ENCODE measurements around the gene TUBA3E.
"Not testable (repeated sequence)": the region's sequence is repeated elsewhere in the genome, so short reads cannot be mapped to it uniquely, and the experiment has no call there.

The TUBA3E gene

GRCh38 chr2:130169896-130170295 is 28.3 kb downstream of the TUBA3E start:
- TF ChIP-seq, protein P1, sequence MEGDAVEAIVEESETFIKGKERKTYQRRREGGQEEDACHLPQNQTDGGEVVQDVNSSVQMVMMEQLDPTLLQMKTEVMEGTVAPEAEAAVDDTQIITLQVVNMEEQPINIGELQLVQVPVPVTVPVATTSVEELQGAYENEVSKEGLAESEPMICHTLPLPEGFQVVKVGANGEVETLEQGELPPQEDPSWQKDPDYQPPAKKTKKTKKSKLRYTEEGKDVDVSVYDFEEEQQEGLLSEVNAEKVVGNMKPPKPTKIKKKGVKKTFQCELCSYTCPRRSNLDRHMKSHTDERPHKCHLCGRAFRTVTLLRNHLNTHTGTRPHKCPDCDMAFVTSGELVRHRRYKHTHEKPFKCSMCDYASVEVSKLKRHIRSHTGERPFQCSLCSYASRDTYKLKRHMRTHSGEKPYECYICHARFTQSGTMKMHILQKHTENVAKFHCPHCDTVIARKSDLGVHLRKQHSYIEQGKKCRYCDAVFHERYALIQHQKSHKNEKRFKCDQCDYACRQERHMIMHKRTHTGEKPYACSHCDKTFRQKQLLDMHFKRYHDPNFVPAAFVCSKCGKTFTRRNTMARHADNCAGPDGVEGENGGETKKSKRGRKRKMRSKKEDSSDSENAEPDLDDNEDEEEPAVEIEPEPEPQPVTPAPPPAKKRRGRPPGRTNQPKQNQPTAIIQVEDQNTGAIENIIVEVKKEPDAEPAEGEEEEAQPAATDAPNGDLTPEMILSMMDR (IDR thresholded peaks at IDR 0.05; ENCODE audit: insufficient read depth, low read length, missing control alignments): no peak
- POLR2A ChIA-PET: interaction anchor here (1.0 to 1.5 kb wide), 2 partner anchors 9 to 12 kb away, joined by 6 to 10 read pairs; partner anchors contain the start of gene SMPD4
- DNase-seq (ENCODE audit: low read depth, low spot score): no peak
- CTCF ChIA-PET: interaction anchor here (1.5 to 2.4 kb wide), 2 partner anchors 12 to 163 kb away, joined by 4 to 13 read pairs; partner anchors contain the start of genes MZT2B and SMPD4
- no peak overlapping the region for H3K4me3 ChIP-seq (ENCODE audit: low read depth, low read length)

DNA sequence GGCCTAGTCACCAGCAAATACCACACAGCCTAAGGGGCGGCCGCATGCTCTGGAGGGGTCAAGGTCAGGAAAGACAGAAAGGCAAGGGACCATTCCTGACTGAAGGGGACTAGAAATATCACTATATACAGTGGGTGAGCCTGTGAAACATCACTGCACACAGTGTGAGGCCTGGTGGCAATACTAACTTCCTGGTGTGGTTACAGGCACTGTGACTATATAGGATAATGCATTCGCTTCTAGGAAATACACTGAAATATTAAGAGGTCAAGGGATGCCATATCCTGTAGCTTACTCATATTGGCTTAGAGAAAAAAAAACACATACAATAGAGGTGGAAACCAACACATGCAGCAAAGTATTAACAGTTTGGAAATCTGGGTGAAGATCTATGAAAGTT is 29.1 kb downstream of the TUBA3E start:
- DNase-seq (ENCODE audit: low read depth, low spot score); H3K4me3 ChIP-seq (ENCODE audit: low read depth, low read length); CTCF ChIA-PET: not testable (repeated sequence)
- POLR2A ChIA-PET: interaction anchor here (1.0 kb wide), 1 partner anchor 12 kb away, joined by 6 read pairs; the partner anchor contains the start of gene SMPD4

DNA sequence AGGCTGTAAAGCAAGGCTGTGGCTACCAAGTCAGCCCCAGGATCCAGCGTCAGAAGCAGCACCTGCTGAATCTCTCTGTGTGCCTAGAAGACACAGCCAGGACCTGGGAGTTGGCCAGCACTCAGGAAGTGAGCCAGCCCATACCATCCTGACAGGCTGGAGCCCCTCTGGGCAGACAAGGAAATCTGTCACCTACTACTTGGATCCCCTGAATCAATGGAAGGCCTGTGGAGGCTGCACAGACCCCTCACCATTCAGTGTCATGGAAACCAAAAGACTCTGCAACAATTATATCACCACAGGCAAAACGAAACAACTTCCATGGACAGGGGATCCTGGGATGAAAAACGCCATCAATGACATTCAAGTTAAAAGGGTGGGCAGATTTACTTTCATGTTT is 31.6 kb downstream of the TUBA3E start:
- H3K4me3 ChIP-seq (ENCODE audit: low read depth, low read length); DNase-seq (ENCODE audit: low read depth, low spot score); CTCF ChIA-PET: not testable (repeated sequence)
- POLR2A ChIA-PET: interaction anchor here (0.7 kb wide), 1 partner anchor 175 kb away, joined by 3 read pairs; a partner anchor contains a TSS

GRCh38 chr2:130165293-130166016 is 32.8 kb downstream of the TUBA3E start:
- no peak overlapping the region for H3K4me3 ChIP-seq (ENCODE audit: low read depth, low read length)
- CTCF ChIA-PET: no interaction called here
- POLR2A ChIA-PET: no interaction called here
- TF ChIP-seq, protein P1 (IDR thresholded peaks at IDR 0.05; ENCODE audit: insufficient read depth, low read length, missing control alignments): no peak
- DNase-seq (ENCODE audit: low read depth, low spot score): no peak

GRCh38 chr2:130162968-130163367 is 35.3 kb downstream of the TUBA3E start:
- CTCF ChIA-PET: no interaction called here
- DNase-seq (ENCODE audit: low read depth, low spot score): no peak
- H3K4me3 ChIP-seq (ENCODE audit: low read depth, low read length): no peak overlapping the region
- TF ChIP-seq, protein P1 (IDR thresholded peaks at IDR 0.05; ENCODE audit: insufficient read depth, low read length, missing control alignments): no peak
- POLR2A ChIA-PET: no interaction called here

DNA sequence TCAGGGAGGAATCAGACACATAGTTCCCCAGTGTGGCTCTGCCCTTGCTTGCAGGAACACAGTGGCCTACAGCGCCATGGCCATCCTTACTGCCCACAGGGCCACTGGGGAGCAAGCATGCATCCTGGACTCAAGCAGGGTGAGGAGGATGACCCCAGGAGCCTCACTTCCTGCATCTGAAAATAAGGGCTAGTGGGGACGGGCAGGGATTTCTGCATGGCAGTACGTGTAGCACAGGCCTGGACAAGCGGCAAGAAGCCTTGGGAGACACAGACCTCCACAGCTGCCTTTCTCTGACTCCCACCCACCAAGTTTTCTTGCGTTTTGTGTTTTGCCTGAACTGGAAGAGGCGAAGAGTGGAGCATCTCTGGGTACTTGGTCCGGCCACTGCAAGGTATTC is 35.8 kb downstream of the TUBA3E start:
- DNase-seq (ENCODE audit: low read depth, low spot score); H3K4me3 ChIP-seq (ENCODE audit: low read depth, low read length); CTCF ChIA-PET; POLR2A ChIA-PET: not testable (repeated sequence)

GRCh38 chr2:130160838-130161705 is 37.2 kb downstream of the TUBA3E start:
- CTCF ChIA-PET; H3K4me3 ChIP-seq (ENCODE audit: low read depth, low read length); POLR2A ChIA-PET; DNase-seq (ENCODE audit: low read depth, low spot score): not testable (repeated sequence)

- CTCF ChIA-PET: no interaction called here
Observed at GRCh38 chr2:130160131-130160530, 38.1 kb downstream of the TUBA3E start.

DNA sequence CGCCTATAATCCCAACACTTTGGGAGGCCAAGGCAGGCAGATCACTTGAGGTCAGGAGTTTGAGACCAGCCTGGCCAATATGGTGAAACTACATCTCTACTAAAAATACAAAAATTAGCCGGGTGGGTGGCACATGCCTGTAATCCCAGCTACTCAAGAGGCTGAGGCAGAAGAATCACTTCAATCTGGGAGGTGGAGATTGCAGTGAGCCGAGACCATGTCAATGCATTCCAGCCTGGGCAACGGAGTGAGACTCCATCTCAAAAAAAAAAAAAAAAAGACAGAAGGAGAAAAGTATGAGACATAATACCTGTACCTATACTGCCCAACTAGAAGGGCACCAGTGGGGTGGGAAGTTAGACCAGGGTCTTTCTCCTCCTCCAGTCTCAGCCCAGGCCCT is 38.9 kb downstream of the TUBA3E start:
- POLR2A ChIA-PET: interaction anchor here (0.7 kb wide), 1 partner anchor 217 kb away, joined by 3 read pairs; no protein-coding TSS in a partner anchor
- DNase-seq (ENCODE audit: low read depth, low spot score); CTCF ChIA-PET; H3K4me3 ChIP-seq (ENCODE audit: low read depth, low read length): not testable (repeated sequence)

More at GRCh38 chr2:130160131-130160530, 38.1 kb downstream of the TUBA3E start:
- H3K4me3 ChIP-seq (ENCODE audit: low read depth, low read length): no peak overlapping the region
- POLR2A ChIA-PET: interaction anchor here (0.7 kb wide), 1 partner anchor 217 kb away, joined by 3 read pairs; no protein-coding TSS in a partner anchor
- TF ChIP-seq, protein P1 (IDR thresholded peaks at IDR 0.05; ENCODE audit: insufficient read depth, low read length, missing control alignments): no peak
- no peak for DNase-seq (ENCODE audit: low read depth, low spot score)

Data from AG04449 (cell line).